NCI-H146 treated with DMSO at 0.1 percent for 48 hours (cell line): ENCODE results near the gene BABAM2.

Source experiments
- DNase-seq: peaks from one replicate; lab custom pipeline; 2025; ENCODE audit not compliant: unreplicated experiment; lab: John Stamatoyannopoulos, UW

The BABAM2 gene

DNA sequence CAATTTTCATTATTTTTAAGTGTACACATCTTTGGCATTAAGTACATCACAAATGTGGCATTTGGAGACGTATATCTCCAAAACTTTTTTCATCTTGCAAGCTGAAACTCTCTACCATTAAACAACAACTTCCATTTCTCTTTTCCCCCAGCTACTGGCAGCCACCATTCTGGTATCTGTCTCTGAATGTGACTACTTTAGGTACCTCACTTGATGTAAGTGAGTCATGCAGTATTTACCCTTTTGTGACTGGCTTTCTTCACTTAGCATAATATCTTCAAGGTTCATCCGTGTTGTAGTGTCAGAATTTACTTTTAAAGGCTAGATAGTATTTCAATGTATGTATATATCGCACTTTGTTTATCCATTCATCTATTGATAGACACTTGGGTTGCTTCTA lies 17.0 kb downstream of the BABAM2 start:
- no peak for DNase-seq

DNA sequence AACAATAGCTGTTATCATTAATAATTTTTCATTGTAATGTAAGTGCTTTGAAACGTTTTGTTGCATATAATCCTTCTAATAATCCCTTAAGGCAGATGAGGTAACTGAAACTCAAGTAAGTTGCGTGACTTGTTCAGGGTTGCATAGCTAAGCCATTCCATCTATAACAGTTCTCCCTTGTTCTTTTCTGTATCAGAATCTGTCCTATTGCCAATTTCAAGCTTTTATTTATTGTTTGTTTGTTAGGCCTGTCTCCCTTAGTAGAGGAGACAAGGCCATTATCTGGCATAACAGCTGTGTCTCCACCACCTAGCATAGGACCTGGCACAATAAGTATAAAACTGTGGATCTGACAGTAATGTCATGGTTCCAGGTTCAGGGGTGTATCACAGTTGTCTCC lies 19.4 kb downstream of the BABAM2 start:
- no peak for DNase-seq

DNA sequence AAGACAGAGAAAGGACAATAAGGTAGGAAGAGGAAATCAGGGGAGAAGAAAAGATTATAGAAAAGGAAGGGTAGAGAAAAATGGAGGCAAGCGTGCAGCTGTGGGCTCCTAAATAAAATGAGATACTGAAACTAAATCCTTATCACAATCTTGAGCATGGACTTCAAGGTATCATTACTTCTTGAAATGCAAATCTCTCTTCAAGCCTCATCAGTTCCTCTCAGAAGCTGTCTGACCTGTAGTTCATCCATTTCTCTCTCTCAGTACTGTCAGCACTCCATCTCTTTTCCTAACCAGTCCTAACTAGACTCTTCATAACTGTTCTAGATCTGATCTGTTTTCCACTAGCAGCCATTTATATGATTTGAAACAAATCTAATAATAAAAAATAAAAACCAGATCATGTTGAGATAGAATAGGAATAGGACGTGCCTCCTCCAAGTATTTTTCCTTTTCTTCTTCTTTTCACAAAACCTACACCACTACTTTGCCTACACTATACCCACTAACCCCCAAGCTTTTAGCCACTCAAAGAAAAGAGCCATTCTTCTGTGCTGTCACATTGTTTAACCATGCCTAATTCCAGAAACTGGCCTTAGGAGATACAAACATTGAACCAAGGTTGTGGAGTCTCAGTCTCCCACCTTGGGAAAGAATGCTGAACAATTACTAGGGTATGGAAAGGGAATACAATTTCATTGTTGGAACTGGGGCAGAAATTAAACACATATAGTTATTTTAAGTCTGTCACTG lies 21.1 kb downstream of the BABAM2 start:
- no peak for DNase-seq

DNA sequence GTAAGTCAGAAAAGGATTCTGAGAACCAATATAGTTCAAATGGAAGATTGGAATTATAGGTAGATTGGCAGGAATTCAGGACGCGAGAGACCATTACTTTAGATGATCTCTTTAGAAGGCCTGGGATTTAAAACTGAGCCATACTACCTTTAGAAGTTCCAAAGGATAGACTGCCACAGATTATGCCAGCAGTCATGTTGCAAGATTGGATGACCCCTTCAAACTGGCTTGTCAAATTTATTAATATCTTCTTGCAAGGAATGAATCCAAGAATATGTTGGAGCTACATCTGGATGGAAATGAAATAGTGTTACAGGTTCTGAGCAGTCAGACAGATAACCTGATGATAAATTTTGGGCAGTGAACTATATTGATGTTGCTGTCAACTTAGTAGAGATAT lies 22.0 kb downstream of the BABAM2 start:
- DNase-seq, result no peak

DNA sequence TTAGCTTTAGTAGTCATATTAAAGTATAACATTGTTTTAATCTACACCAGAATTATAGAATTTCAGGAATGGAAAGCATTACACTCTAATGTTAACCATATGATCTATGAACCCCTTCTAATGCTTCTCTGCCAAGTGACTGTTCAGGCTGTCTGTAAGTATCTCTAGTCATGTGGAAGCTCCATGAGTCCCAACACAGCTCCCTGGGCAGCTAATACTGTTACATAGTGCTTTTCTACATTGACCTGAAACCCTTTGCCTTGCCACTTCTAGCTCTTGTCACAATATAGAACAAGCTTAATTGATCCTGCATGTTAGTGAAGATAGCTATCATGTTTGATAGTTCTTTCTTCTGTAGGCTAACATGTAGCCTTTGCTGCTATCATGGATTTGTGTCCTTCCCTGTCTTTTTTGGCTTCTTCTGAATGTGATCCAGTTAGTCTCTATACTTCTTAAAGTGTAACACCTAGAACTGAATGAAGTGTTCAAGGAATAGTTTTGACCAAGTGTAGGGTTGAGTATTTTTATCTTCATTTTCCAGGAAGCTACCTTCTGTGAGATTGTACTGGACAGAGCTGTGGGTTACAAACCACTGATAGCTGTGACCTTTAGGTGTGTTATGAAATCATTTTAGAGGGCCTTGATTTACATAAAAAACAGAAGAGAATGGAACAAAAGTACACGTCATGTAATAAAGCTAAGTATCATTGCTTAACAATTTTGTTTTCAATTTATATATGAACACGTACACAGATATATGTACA lies 23.7 kb downstream of the BABAM2 start:
- DNase-seq, result no peak

DNA sequence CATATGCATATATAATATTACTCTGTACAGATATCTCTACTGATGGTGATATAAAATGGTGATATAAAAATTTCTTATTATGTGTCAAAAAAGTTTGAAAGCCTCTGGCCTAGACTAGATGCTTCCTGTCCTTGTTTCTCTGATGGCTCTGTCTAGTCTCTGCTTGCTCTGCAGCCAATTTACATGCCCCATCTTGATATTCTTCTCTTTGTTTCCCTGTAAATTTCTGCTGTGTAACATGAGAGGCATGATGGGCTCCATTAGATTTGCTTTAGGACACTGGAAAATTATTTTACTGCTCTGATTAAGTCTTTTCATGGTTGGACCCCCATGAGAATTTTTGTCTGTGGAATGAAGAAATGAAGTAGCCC lies 24.3 kb downstream of the BABAM2 start:
- no peak for DNase-seq

DNA sequence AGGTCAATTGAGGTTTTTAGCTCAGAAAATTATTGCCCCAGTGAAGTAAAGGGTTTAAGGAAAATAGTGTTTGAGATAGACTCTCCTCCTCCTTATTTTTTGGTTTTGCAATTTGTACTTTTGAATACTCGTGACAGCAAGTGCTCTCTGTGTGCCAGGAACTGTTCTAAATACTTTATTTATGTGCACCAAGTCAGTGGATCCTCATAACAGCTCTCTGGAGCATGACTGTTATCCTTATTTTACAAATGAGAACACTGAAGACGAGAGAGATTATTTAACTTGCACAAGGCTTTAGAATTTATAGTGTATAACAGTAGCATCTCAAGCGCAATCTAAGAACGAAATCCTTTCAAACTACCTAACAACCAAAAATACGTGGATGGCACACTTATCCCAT lies 24.7 kb downstream of the BABAM2 start:
- DNase-seq, result no peak

DNA sequence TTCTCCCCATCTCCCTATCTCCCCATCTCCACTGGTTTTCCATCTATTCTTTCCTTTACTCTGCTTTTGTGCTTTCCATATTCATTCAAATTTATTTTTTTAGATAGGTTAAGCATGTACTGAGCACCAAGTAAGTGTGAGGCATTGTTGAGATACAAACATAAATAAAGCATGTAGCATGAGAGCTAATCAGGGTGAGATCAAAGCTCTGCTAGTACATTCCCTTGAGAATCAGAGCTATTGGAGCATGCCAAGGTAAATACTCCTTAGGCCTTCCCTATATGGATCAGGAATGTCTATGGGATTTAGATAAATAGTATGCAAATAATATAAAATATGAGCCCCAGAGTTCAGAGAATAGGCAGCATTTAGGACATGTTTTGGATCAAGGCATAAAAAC lies 25.3 kb downstream of the BABAM2 start:
- no peak for DNase-seq

DNA sequence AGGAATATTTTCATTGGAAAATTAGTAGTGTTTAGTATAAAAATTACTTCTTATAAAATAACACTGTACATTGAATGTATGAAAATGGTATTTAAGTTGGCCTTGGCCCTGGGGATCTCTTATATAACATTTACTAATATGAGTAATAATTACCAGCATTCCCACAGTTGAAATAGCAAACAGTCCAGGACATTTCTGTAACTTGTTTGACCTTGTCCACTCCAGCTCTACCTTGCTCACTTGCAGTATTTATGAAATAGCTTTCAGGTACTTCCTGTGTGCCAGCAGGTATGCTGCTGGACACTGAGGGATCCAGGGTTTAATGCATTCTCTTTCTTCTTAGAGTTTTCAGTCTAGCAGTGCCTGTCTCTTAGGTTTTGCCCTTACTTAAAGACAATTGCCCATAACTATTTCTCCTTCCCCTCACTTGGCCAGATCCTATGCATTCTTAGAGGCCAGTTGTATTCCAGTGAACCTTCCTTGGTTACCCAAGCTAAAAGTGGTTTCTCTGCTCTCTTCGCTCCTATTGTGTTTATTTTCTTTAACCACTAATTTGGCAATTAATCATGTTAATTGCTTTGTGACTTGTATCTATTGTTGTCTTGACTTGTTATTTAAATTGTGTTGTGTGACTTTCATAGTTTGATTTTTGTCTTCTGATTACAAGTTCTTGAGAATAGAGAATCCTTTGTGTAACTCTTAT lies 25.9 kb downstream of the BABAM2 start:
- DNase-seq, result no peak

DNA sequence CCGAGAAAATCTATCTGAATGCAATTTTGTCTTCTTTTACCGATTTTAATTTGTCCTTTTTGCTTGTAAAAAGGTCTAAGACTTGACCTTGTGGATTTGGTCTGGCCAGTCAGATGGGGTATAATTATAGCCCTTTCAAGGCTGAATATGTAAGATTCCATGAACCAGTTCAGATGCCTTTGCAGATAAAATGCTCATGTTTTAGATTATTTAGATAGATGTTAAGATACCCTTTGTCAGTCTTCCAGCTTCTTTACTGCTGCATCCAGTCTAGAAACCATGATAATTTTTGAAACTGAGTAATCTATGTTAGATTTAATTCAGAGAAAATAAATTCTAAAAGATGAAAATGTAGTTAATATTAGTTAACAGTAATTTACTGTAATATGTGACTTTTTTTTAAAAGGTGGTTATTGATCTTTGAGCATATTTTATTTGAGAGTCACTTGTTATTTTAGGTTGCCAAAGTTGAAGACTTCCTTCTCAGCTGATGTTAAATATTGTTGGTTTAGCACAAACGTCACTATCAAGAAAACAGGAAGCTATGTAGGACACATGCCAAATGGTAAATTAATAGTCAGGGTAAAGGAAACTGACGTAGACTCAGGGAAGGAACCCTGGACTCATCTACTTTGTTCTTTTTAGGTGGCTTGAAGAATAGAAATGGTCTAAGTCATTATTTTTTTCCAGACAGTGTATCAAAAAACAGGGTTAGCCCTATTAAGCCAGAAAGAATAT lies 29.8 kb downstream of the BABAM2 start:
- DNase-seq, result no peak

DNA sequence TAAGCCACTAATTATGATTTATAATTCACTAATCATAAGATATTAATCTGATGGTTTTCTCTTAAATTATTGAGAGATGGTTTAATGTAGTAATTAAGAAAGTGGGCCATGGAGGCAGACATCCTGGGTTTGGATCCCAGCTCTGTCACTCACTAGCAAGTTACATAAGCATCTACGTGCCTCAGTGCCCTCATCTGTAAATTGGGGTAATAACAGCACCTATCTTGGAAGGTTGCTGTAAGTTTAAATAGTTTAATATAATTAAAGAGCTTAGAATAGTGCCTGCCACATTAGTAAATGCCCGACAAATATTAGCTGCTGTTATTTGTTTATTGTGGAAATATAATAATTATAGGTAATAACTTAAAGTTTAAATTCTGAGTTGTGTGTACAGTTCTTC lies 30.9 kb downstream of the BABAM2 start:
- no peak for DNase-seq

DNA sequence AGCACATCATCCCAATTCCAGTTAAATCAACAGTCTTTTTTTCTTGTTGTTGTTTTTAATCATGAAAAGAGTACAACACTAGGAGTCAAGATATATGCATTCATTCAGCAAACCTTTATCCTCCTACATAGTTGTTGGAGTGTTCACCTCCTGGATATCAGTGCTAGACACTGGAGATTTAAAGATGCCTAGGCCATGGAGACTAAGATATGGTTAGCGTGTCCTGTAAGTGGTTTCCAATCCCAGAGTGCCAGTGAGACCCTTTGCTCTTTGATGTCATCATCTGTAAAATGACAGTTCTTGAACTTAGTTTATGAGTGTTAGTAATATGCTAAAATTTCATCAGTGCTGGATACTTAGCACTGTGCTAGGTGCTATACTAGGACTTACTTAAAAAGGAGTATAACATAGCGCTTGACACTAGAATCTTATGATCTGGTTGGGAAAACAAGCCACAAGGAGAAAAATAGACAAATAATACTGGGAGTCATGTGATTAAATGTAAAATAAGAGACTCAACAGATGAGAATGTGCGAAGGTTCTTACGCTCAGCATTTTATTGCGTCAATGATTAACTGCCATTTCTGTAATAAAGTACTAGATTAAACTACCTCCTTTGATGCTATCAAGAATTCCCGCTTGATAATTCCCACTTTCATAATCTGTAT lies 31.5 kb downstream of the BABAM2 start:
- no peak for DNase-seq

DNA sequence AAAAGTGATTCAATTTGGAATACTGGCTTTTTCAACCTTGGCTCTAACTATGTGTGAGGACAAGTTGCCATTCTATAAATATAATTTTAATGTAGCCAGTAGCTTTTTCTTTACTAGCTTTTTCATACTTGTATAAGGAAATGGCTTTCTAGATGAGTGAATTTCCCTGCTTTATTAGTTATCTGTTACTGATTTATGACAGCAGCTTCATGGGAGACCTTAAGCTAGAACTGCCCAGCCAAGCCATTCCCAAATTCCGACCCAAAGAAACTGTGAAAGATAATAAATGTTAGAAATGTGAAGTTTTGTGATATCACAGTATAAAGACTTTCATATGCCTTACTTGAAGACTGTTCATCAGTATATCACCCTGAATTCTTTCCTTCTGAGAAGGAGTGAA lies 32.3 kb downstream of the BABAM2 start:
- DNase-seq, result no peak

DNA sequence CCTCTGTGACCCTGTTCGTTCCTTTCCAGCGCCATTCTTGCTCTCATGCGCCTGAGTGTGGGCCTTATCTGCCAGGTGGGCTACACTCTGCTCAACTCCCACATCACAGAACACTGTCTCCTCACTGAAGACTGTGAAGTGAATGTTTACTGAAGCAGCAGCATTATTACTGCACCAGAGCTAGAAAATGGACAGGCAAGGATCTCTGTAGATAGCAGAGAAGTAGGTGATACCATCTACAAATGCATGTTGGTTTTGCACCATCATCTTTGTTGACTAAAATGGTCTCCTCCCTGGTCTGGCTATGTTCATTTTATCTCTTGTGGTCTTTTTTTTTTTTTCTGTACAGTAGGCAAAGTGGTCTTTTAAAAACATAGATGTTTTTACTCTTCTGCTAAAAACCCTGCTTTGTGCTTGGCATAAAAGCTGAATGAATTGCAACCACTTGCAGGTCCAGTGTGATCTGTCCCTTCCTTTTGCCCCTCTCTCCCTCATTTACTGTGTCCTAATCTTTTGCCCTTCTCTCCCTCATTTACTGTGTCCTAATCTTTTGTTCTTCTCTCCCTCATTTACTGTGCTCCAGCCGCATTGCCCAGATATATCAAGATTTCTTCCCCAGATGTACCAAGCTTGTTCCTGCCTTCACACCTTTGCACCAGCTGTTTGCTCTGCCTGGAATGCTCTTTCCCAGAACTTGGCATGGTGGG lies 35.4 kb downstream of the BABAM2 start:
- DNase-seq, result no peak

DNA sequence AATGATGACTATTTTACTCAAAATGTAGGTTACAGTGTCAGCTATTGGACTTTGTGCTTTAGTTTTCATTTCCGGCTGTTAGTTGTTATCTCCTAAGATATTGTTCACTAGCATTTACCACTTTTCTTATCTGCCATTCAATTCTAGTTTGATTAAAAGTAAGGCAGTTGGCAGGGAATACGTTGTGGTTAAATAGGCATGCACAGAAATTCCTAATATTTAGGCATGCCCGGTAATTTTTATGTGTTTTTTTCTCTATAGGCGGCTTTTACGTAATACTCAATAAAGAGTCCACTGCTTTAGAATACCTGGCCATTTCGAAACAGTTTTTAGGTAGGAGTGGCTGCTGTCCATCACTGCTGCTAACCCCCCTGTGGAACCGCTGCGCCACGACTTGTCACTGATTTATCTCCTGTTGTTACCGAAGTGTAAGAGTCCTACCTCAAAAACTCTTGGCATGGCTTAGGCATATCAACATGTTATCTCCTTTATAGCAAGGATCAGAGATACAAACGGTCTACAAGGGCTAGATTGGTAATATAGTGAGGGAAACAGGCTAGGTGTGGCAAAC lies 39.5 kb downstream of the BABAM2 start:
- no peak for DNase-seq

DNA sequence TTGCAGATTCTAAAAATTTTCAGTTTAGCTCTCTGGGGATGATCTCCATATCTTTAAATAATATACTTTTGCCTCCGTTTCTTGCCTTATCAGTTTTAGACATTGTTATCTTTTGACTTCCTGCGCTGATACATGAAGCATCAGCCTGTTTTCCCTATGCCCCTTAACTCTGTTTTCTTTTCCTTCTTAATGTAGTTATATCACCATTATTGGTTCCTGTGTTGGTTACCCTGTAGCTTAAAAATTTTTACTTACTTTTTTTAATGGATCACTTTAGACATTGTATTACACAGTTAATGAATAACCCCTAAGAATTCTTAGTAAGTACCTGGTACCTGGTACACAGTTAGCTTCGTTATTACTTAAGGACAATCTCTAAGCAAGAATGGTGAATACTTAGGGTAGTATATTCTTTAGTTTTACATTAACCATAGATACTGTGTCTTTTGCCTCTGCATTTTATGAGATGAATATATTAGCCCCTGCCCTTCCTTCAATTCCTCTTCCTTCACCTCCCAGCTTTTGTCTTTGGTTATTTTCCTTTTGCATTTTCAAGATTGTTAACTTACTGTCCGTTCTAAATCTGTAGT lies 40.9 kb downstream of the BABAM2 start:
- no peak for DNase-seq

DNA sequence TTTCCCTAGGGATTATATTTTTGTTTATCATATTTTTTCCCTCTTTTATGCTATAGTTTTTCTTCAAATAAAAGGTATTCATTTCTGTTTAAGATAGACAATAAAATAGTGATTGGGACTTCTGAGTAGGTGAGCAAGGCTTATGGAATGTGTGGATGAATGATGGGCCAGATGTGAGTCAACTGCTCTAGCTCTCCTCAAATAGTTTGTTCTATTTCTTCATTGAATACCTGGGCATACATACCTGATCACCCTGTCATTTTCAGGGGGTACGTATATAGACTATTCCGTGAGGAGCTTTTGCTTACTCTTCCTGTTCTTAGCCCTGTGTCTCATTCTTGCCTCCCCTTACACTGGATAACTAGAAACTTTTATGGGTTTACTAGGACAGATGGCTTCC lies 41.9 kb downstream of the BABAM2 start:
- no peak for DNase-seq

DNA sequence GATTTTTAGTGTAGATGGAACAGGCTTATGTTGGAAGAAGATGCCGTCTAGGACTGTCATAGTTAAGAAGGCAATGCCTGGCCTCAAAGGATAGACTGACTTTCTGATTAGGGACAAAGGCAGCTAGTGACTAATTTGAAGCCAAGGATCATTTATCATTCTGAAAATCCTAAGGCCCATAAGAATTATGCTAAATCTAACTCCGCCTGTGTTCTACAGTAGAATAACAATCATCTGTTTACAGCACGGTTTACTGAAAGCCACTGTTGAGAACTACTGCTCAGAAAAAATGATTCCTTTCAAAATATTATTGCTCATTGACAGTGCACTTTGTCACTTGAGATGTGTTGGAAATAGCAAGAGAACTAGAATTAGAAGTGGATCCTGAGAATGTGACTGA lies 44.5 kb downstream of the BABAM2 start:
- DNase-seq, result no peak

DNA sequence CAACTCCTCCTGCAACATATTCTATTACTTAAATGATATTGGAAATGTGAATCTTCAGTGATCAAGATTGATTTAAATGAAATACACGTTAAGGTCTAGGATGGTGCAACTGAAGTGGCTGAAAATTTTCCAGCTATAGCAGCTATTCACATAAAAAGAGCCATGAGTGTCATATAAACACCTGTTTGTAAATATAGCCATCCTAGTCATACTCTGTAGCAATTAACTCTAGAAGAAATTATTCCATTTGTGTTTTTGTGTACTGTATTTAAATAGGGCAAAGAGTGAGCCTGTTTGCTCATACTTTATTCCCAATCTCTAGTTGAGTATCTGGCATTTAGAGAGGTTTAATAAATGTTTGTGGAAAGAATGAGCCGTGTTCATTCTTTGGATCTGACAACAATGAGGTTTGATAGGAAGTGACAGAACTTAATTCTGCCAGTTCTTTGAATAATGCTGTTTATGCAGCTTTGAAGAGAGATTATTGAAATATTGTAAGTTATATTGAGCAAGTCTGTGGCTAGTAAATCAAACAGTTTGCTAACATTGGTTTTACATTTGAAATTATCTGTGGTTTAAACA lies 49.7 kb downstream of the BABAM2 start:
- DNase-seq, result no peak
